Measurements from ENCODE around the gene KBTBD2.

- TF ChIP-seq, protein P1, sequence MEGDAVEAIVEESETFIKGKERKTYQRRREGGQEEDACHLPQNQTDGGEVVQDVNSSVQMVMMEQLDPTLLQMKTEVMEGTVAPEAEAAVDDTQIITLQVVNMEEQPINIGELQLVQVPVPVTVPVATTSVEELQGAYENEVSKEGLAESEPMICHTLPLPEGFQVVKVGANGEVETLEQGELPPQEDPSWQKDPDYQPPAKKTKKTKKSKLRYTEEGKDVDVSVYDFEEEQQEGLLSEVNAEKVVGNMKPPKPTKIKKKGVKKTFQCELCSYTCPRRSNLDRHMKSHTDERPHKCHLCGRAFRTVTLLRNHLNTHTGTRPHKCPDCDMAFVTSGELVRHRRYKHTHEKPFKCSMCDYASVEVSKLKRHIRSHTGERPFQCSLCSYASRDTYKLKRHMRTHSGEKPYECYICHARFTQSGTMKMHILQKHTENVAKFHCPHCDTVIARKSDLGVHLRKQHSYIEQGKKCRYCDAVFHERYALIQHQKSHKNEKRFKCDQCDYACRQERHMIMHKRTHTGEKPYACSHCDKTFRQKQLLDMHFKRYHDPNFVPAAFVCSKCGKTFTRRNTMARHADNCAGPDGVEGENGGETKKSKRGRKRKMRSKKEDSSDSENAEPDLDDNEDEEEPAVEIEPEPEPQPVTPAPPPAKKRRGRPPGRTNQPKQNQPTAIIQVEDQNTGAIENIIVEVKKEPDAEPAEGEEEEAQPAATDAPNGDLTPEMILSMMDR (IDR thresholded peaks at IDR 0.05; ENCODE audit: extremely low read depth in 1 of 2, insufficient read depth in 1 of 2, low read depth in 1 of 2, low read length in 2 of 2): no peak
- no peak for TF ChIP-seq POLR2AphosphoS5 (IDR thresholded peaks at IDR 0.05; ENCODE audit: insufficient read depth, low read depth, low read length)
- TF ChIP-seq EZH2 (IDR thresholded peaks at IDR 0.05; ENCODE audit: borderline replicate concordance, low read depth, low read length, severe bottlenecking): no peak
- TF ChIP-seq FOS (IDR thresholded peaks at IDR 0.05; ENCODE audit: borderline replicate concordance, insufficient read depth, low read length): no peak
These were observed 10.2 kb downstream of the KBTBD2 start for GRCh38 chr7:32881074-32881982.

Data from endothelial cell of umbilical vein (primary cell).